Panc1 (cell line): ENCODE results near the gene SLC34A3.

Source experiments
- CTCF ChIP-seq: fragments of 450-650 bp; IDR thresholded peaks from 2 replicates; pipeline ENCODE4 v1.5.1; 2017; ENCODE audit warnings: mild to moderate bottlenecking
- POLR2AphosphoS5 ChIP-seq: IDR thresholded peaks from 2 replicates; pipeline ENCODE4 v1.6.1; 2012; ENCODE audit warnings: mild to moderate bottlenecking, low read depth, low read length, moderate library complexity
- REST ChIP-seq, 2 experiments: IDR thresholded peaks; 2 replicates each; pipeline ENCODE4 v1.6.1; 2011 to 2012; ENCODE audit warnings: low read depth in 2 of 2, control low read depth in 1 of 2, low read length in 1 of 2, mild to moderate bottlenecking in 1 of 2, moderate library complexity in 1 of 2; ENCODE audit not compliant: insufficient read depth in 1 of 2
- TCF7L2 ChIP-seq: IDR thresholded peaks from 2 replicates; pipeline ENCODE4 v1.6.1; 2011; ENCODE audit warnings: mild to moderate bottlenecking, low read depth, low read length, inconsistent platforms

GRCh38 chr9:137192859-137193258, 37.8 kb upstream of the SLC34A3 start:
- TF ChIP-seq POLR2AphosphoS5 (no peak), TCF7L2 (no peak), CTCF (no peak), REST (IDR thresholded peaks at IDR 0.05; ENCODE audit: insufficient read depth in 1 of 2, low read depth in 2 of 2, low read length in 1 of 2) (no peak)
